Measurements from ENCODE around the gene USH2A.

DNA sequence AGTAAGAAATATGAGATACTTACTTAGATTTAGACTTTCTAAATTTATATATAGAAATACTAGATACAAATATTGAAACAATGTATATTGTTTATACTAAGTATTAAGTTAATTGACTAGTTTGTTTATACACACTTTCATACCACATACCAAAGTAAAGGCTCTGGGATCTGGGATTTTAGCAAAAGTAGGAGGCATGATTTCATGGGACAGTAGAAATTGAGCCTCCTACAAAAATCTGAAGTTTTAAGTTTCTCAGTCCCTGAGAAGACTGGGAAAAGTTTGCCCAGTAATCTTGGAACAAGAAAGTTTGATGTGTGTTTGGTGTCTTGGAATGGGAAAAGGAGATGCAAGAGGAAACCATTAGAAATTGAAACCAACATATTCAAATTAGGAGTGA lies 825.3 kb downstream of the USH2A start:
- TF ChIP-seq CTCF (conservative IDR thresholded peaks at IDR 0.05; ENCODE audit: low read length) (no peak), EZH2phosphoT487 (IDR thresholded peaks at IDR 0.05; ENCODE audit: borderline replicate concordance) (no peak)
